ENCODE data around the gene PUSL1. TPM values are rescaled to one million over a fixed set of nuclear protein-coding genes. Genes with fewer than 3 reads are reported as not detected.

PUSL1 gene
- total and polyA plus RNA-seq, 2 of the 4 experiments (the other 2 are of a cell fraction), result 10.9 to 33.0 TPM

DNA sequence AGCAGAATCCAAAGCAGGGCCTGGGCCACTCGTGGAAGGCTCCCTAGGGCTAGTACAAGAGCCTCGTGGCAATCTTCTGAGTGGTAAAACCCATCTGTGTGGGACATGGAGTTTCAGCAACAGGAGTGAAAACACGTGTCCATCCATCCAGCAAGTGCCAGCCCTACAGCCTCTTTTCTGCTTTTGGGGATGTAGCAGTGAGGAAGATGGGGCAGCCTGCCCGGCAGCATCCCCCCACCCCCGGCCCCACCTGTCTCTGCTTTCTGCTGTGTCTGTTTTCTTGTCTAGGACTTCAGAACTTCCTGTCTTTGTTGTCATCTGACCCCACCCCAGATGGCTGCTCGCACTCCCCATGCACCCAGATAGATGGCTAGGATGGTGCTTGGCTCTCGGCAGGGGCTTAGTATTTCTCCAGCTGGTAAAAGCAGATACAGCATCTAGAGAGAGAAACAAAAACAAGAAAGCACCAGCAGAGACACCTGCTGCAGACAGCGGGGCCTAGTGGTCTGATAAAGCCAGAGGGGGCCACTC, 17.7 kb downstream of the PUSL1 start:
- Histone ChIP-seq H2AFZ (replicated peaks; ENCODE audit: low read length, poor library complexity) (no peak overlapping the region), H3K9ac (ENCODE audit: low read depth, low read length) (no peak overlapping the region), H3K27me3 (ENCODE audit: control insufficient read depth, insufficient read depth, low read length) (no peaks in the 10 kb centered on the region), H3K9me3 (ENCODE audit: control insufficient read depth, insufficient read depth, low read length) (no peaks in the 10 kb centered on the region), H3K9me1 (ENCODE audit: insufficient read depth, low read length) (peaks cover 9% of the 10 kb centered on the region), H3K18ac (ENCODE audit: low read depth, low read length) (no peak overlapping the region), H4K20me1 (ENCODE audit: insufficient read depth, low read length) (peaks cover 48% of the 10 kb centered on the region), H2BK15ac (ENCODE audit: low read depth, low read length) (no peak overlapping the region), H3K36me3 (ENCODE audit: control insufficient read depth, insufficient read depth, low read length) (peaks cover 5% of the 10 kb centered on the region), H3K4me1 (ENCODE audit: control insufficient read depth, insufficient read depth, low read length) (peaks cover 7% of the 10 kb centered on the region; the same call in 1 of the 2 replicates), H3K4me2 (ENCODE audit: low read depth, low read length) (no peak overlapping the region), H3K27ac (ENCODE audit: insufficient read depth, low read length) (no peak overlapping the region), H2BK5ac (ENCODE audit: low read depth, low read length, poor library complexity, severe bottlenecking) (no peak overlapping the region), H3K23ac (ENCODE audit: low read depth, low read length) (no peak overlapping the region), H3K14ac (replicated peaks; ENCODE audit: low read depth, low read length) (no peak overlapping the region), H2BK20ac (ENCODE audit: low read depth, low read length) (no peak overlapping the region), H3K56ac (ENCODE audit: extremely low read depth, insufficient read depth, low read length) (no peak overlapping the region), H3K79me1 (ENCODE audit: low read depth in 1 of 2, low read length in 2 of 2) (peaks cover 7 to 51% of the 10 kb centered on the region in 2 experiments; a peak in 2 of 4 replicates), H2BK120ac (ENCODE audit: low read depth, low read length) (no peak overlapping the region), H4K8ac (ENCODE audit: low read depth in 2 of 2, low read length in 2 of 2) (no peak overlapping the region), H2AK5ac (ENCODE audit: low read depth, low read length) (no peak overlapping the region), H4K5ac (ENCODE audit: low read depth, low read length) (no peak overlapping the region), H3K4ac (ENCODE audit: low read depth, low read length) (no peak overlapping the region), H3K4me3 (ENCODE audit: insufficient read depth, low read depth, low read length) (no peak overlapping the region), H2AK9ac (replicated peaks; ENCODE audit: low read depth, low read length, poor library complexity) (peak overlapping the region; percentile 16), H4K91ac (ENCODE audit: insufficient read depth, low read depth, low read length) (no peak overlapping the region)
- POLR2A ChIA-PET (ENCODE audit: unreplicated experiment), result no interaction called here
- no TSS peak for BruUV-seq (replicated peaks)
- CTCF ChIA-PET, result no interaction called here
- WGBS, 2 experiments (ENCODE audit: extremely low coverage in 2 of 2, insufficient read length in 1 of 2), result 80% methylated on average over 1 of the region's 8 CpGs; no CpG with 5 or more reads in 1 of the 2 experiments
- DNase-seq, result no peak
- TF ChIP-seq FOS (IDR thresholded peaks at IDR 0.05; ENCODE audit: low read depth, low read length) (no peak), NFE2L2 (IDR thresholded peaks at IDR 0.05; ENCODE audit: low read depth, low read length) (no peak), POLR2A (IDR thresholded peaks at IDR 0.05; ENCODE audit: low read depth, low read length) (no peak), SMC3 (IDR thresholded peaks at IDR 0.05; ENCODE audit: low read depth, low read length) (no peak), MAZ (IDR thresholded peaks at IDR 0.05; ENCODE audit: borderline replicate concordance, low read depth, low read length) (no peak), MAFK (IDR thresholded peaks at IDR 0.05; ENCODE audit: low read depth, low read length) (no peak), BHLHE40 (IDR thresholded peaks at IDR 0.05; ENCODE audit: low read depth, low read length) (no peak), RFX5 (IDR thresholded peaks at IDR 0.05; ENCODE audit: low read depth, low read length) (no peak), CHD1 (IDR thresholded peaks at IDR 0.05; ENCODE audit: low read depth, low read length) (no peak), RAD21 (IDR thresholded peaks at IDR 0.05; ENCODE audit: low read length) (no peak), MXI1 (IDR thresholded peaks at IDR 0.05; ENCODE audit: borderline replicate concordance, low read depth, low read length) (no peak)
- TF ChIP-seq, protein P1, sequence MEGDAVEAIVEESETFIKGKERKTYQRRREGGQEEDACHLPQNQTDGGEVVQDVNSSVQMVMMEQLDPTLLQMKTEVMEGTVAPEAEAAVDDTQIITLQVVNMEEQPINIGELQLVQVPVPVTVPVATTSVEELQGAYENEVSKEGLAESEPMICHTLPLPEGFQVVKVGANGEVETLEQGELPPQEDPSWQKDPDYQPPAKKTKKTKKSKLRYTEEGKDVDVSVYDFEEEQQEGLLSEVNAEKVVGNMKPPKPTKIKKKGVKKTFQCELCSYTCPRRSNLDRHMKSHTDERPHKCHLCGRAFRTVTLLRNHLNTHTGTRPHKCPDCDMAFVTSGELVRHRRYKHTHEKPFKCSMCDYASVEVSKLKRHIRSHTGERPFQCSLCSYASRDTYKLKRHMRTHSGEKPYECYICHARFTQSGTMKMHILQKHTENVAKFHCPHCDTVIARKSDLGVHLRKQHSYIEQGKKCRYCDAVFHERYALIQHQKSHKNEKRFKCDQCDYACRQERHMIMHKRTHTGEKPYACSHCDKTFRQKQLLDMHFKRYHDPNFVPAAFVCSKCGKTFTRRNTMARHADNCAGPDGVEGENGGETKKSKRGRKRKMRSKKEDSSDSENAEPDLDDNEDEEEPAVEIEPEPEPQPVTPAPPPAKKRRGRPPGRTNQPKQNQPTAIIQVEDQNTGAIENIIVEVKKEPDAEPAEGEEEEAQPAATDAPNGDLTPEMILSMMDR (conservative IDR thresholded peaks at IDR 0.05; ENCODE audit: low read depth, low read length), result no peak
- TF ChIP-seq, protein P2, sequence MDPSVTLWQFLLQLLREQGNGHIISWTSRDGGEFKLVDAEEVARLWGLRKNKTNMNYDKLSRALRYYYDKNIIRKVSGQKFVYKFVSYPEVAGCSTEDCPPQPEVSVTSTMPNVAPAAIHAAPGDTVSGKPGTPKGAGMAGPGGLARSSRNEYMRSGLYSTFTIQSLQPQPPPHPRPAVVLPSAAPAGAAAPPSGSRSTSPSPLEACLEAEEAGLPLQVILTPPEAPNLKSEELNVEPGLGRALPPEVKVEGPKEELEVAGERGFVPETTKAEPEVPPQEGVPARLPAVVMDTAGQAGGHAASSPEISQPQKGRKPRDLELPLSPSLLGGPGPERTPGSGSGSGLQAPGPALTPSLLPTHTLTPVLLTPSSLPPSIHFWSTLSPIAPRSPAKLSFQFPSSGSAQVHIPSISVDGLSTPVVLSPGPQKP (IDR thresholded peaks at IDR 0.05; ENCODE audit: borderline replicate concordance, low read depth, low read length), result no peak
- TF ChIP-seq, protein P3, sequence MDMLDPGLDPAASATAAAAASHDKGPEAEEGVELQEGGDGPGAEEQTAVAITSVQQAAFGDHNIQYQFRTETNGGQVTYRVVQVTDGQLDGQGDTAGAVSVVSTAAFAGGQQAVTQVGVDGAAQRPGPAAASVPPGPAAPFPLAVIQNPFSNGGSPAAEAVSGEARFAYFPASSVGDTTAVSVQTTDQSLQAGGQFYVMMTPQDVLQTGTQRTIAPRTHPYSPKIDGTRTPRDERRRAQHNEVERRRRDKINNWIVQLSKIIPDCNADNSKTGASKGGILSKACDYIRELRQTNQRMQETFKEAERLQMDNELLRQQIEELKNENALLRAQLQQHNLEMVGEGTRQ (IDR thresholded peaks at IDR 0.05; ENCODE audit: low read depth, low read length), result no peak
- in situ Hi-C loops (cut with MboI; ENCODE audit: low sequenced_read_pairs) (no loop called here), dilution Hi-C loops (cut with HindIII; ENCODE audit: low sequenced_read_pairs, unreplicated experiment) (no loop called here), intact Hi-C loops (cut with micrococcal nuclease) (no loop called here)
- no peak for ATAC-seq (ENCODE audit: low read depth)
